SK-N-SH (cell line): ENCODE data around the gene CFAP68. TPM values are rescaled to one million over a fixed set of nuclear protein-coding genes. Genes with fewer than 3 reads are reported as not detected.

Experiments
- CTCF ChIA-PET: fragments of 300-600, 350-600 bp; formaldehyde crosslinking; extraction: SDS; loops from one replicate; lab custom pipeline; 2021; lab: Yijun Ruan, JAX
- POLR2A ChIA-PET: fragments of 350-600 bp; sonication (Branson Sonifier 250); formaldehyde crosslinking; extraction: SDS; loops from one replicate; lab custom pipeline; 2020; ENCODE audit warnings: antibody characterized with exemption, inconsistent platforms; lab: Yijun Ruan, JAX
- DNase-seq: peaks from one replicate; pipeline ENCODE4 v3.0.0; 2012
- H2AFZ ChIP-seq: fragments of 200-600 bp; sonication (generic); 2 replicates; pipeline ENCODE4 v1.8.1; 2016; ENCODE audit warnings: antibody characterized with exemption, mild to moderate bottlenecking, low read depth
- H3F3A ChIP-seq: fragments of 200-600 bp; sonication (generic); replicated peaks from 2 replicates; pipeline ENCODE3; 2016; ENCODE audit warnings: antibody characterized with exemption, mild to moderate bottlenecking; ENCODE audit not compliant: insufficient read depth
- H3K27ac ChIP-seq, 2 experiments: fragments of 200-500 bp in 1 of 2; fragments of 200-600 bp in 1 of 2; sonication (Bioruptor generic) in 1 of 2; sonication (generic), shearing (Covaris generic) in 1 of 2; 2 replicates each; pipeline versions ENCODE4 v1.5.1 to v1.6.1; 2014 to 2016; ENCODE audit warnings: low read depth in 2 of 2, inconsistent platforms in 1 of 2, low read length in 1 of 2, mild to moderate bottlenecking in 1 of 2, mixed read lengths in 1 of 2
- H3K27me3 ChIP-seq: fragments of 200-600 bp; sonication (generic), shearing (Covaris generic); 2 replicates; pipeline ENCODE4 v1.6.1; 2016; ENCODE audit warnings: mixed run types; ENCODE audit not compliant: insufficient read depth
- H3K36me3 ChIP-seq, 2 experiments: fragments of 200-500 bp in 1 of 2; fragments of 200-600 bp in 1 of 2; sonication (Bioruptor generic) in 1 of 2; sonication (generic) in 1 of 2; replicated peaks in 1 of 2; 2 replicates each; pipeline versions ENCODE3 to v1.5.1; 2014 to 2016; ENCODE audit warnings: low read length in 1 of 2, mild to moderate bottlenecking in 1 of 2; ENCODE audit not compliant: insufficient read depth in 2 of 2, control insufficient read depth in 1 of 2
- H3K4me1 ChIP-seq, 2 experiments: fragments of 200-500 bp in 1 of 2; fragments of 200-600 bp in 1 of 2; sonication (Bioruptor generic) in 1 of 2; sonication (generic), shearing (Covaris generic) in 1 of 2; 2 replicates each; pipeline versions ENCODE4 v1.5.1 to v1.6.1; 2014 to 2016; ENCODE audit warnings: low read depth in 1 of 2, low read length in 1 of 2, mixed run types in 1 of 2; ENCODE audit not compliant: insufficient read depth in 2 of 2, control insufficient read depth in 1 of 2
- H3K4me2 ChIP-seq: fragments of 200-600 bp; sonication (generic), shearing (Covaris generic); 2 replicates; pipeline ENCODE4 v1.6.1; 2017; ENCODE audit warnings: mixed run types
- H3K4me3 ChIP-seq, 2 experiments: fragments of 200-500 bp in 1 of 2; fragments of 200-600 bp in 1 of 2; sonication (Bioruptor generic) in 1 of 2; sonication (generic), shearing (Covaris generic) in 1 of 2; 2 replicates each; pipeline versions ENCODE4 v1.5.1 to v1.8.1; 2014 to 2016; ENCODE audit warnings: low read depth in 2 of 2, inconsistent platforms in 1 of 2, low read length in 1 of 2, mild to moderate bottlenecking in 1 of 2, mixed read lengths in 1 of 2, moderate library complexity in 1 of 2
- H3K79me2 ChIP-seq: fragments of 200-600 bp; sonication (generic); 2 replicates; pipeline ENCODE4 v1.8.1; 2017; ENCODE audit warnings: mild to moderate bottlenecking; ENCODE audit not compliant: insufficient read depth
- H3K9ac ChIP-seq: fragments of 200-600 bp; sonication (generic); 2 replicates; pipeline ENCODE4 v1.6.1; 2017; ENCODE audit warnings: mixed run types
- H3K9me2 ChIP-seq: fragments of 200-600 bp; sonication (generic); 2 replicates; pipeline ENCODE4 v1.6.1; 2017; ENCODE audit warnings: mixed run types
- H3K9me3 ChIP-seq: fragments of 200-600 bp; sonication (generic); 2 replicates; pipeline ENCODE4 v1.6.1; 2017; ENCODE audit warnings: mixed run types, mild to moderate bottlenecking, moderate library complexity
- H4K20me1 ChIP-seq: fragments of 200-600 bp; sonication (generic); 2 replicates; pipeline ENCODE4 v1.6.1; 2017; ENCODE audit warnings: mild to moderate bottlenecking, mixed run types; ENCODE audit not compliant: insufficient read depth
- CHD2 ChIP-seq: fragments of 150-350 bp; IDR thresholded peaks from 2 replicates; pipeline ENCODE4 v1.6.1; 2018; ENCODE audit warnings: low read length; ENCODE audit not compliant: partially characterized antibody
- ELF1 ChIP-seq: IDR thresholded peaks from 2 replicates; pipeline ENCODE4 v1.4.0; 2012
- EP300 ChIP-seq, 2 experiments: IDR thresholded peaks; 2 replicates each; pipeline versions ENCODE4 v1.4.0 to v1.6.1; 2012; ENCODE audit warnings: borderline replicate concordance in 1 of 2, low read depth in 1 of 2, low read length in 1 of 2
- EZH2phosphoT487 ChIP-seq: fragments of 200-600 bp; sonication (generic); IDR thresholded peaks from 2 replicates; pipeline ENCODE4 v1.6.1; 2017; ENCODE audit warnings: low read depth, mixed run types, mild to moderate bottlenecking, antibody characterized with exemption, moderate library complexity, borderline replicate concordance
- FOSL2 ChIP-seq: IDR thresholded peaks from 2 replicates; pipeline ENCODE4 v1.4.0; 2012; ENCODE audit warnings: low read depth, mild to moderate bottlenecking, moderate library complexity, borderline replicate concordance
- GABPA ChIP-seq: IDR thresholded peaks from 2 replicates; pipeline ENCODE4 v1.4.0; 2012; ENCODE audit warnings: low read depth, mild to moderate bottlenecking
- JUND ChIP-seq: IDR thresholded peaks from 2 replicates; pipeline ENCODE4 v1.4.0; 2012
- MEF2A ChIP-seq: IDR thresholded peaks from 2 replicates; pipeline ENCODE4 v1.4.0; 2012; ENCODE audit warnings: low read depth, borderline replicate concordance
- MXI1 ChIP-seq: IDR thresholded peaks from 2 replicates; pipeline ENCODE4 v1.6.1; 2012; ENCODE audit warnings: mild to moderate bottlenecking, low read depth, low read length, improper control_type of control experiment
- POLR2AphosphoS5 ChIP-seq: IDR thresholded peaks from 2 replicates; pipeline ENCODE4 v1.6.1; 2012; ENCODE audit warnings: low read depth, low read length
- RAD21 ChIP-seq: IDR thresholded peaks from 2 replicates; pipeline ENCODE4 v1.6.1; 2012; ENCODE audit warnings: mild to moderate bottlenecking, low read length
- RFX5 ChIP-seq: IDR thresholded peaks from 2 replicates; pipeline ENCODE4 v1.6.1; 2012; ENCODE audit warnings: mild to moderate bottlenecking, improper control_type of control experiment, low read length
- SIN3A ChIP-seq: IDR thresholded peaks from 2 replicates; pipeline ENCODE4 v1.6.1; 2012; ENCODE audit warnings: low read depth, mild to moderate bottlenecking, low read length, moderate library complexity, borderline replicate concordance
- TAF1 ChIP-seq: IDR thresholded peaks from 2 replicates; pipeline ENCODE4 v1.6.1; 2012; ENCODE audit warnings: low read depth, mild to moderate bottlenecking, low read length, moderate library complexity, borderline replicate concordance
- TCF12 ChIP-seq: IDR thresholded peaks from 2 replicates; pipeline ENCODE4 v1.4.0; 2012
- YY1 ChIP-seq: IDR thresholded peaks from 2 replicates; pipeline ENCODE4 v1.4.0; 2012; ENCODE audit warnings: low read depth, mild to moderate bottlenecking
- WGBS: methylation state at CpG from one replicate; pipeline ENCODE4 v1.1.6; 2017; ENCODE audit warnings: low lambda C conversion rate; 5-methylcytosine and 5-hydroxymethylcytosine counted together
- polyA plus RNA-seq, 3 experiments: library from polyadenylated mRNA; depleted of rRNA; stranded (reverse); fragments of >200 nt; gene quantifications; 2 replicates each; pipeline ENCODE4 v1.2.3, GENCODE V29; 2012
- TF ChIP-seq, protein P1 (sequence below): IDR thresholded peaks from 2 replicates; pipeline ENCODE4; 2012
- TF ChIP-seq, protein P2 (sequence below): IDR thresholded peaks from 2 replicates; pipeline ENCODE4 v1.6.1; 2012; ENCODE audit warnings: mild to moderate bottlenecking, low read depth, low read length, moderate library complexity
- TF ChIP-seq, protein P3 (sequence below): fragments of 150-350 bp; IDR thresholded peaks from 2 replicates; pipeline ENCODE4 v1.6.1; 2017; ENCODE audit warnings: antibody characterized with exemption, low read length, low read depth, borderline replicate concordance
- TF ChIP-seq, protein P4 (sequence below): fragments of 200-600 bp; sonication (generic); IDR thresholded peaks from 2 replicates; pipeline ENCODE4 v1.6.1; 2017; ENCODE audit warnings: antibody characterized with exemption, mild to moderate bottlenecking, moderate library complexity

The CFAP68 gene
- polyA plus RNA-seq, 1 of the 3 experiments (the other 2 are of a cell fraction) = 61.2 TPM

DNA sequence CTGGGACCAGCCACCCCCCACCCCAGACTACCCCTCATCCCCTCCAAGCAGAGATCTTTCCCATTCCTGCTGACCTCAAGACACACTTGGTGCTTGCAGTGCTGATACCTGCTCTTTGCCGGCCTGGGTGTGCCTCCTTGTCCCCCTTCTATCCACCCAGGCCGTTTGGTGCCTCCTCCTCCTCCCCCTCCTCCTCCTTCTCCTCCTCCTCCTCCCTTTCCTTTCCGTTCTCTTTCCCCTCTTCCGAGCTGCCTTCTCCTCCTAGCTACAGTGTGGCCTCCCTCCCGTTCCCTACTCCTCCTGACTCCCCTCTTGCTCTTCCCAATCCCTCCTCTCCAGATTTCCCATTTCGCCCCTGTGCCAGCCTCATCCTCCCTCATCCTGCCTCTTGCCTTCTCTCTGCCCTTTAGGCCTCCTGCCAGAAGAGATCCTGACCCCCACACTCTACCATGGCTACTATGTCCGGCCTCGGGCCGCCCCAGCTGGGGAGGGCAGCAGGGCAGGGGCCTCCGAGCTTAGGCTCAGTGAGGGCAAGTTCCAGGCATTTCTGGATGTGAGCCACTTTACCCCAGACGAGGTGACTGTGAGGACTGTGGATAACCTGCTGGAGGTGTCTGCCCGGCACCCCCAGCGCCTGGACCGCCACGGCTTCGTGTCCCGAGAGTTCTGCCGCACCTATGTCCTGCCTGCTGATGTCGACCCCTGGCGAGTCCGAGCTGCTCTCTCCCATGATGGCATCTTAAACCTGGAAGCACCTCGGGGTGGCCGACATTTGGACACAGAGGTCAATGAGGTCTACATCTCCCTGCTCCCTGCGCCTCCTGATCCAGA is 33.9 kb downstream of the CFAP68 start:
- WGBS = 69% methylated on average over 12 of the region's 24 CpGs
- H3K9me2 ChIP-seq = no peaks in the 10 kb centered on the region
- no peak for TF ChIP-seq TAF1
- TF ChIP-seq RAD21 = no peak
- TF ChIP-seq EZH2phosphoT487 = no peak
- TF ChIP-seq MEF2A = no peak
- TF ChIP-seq MXI1 = no peak
- TF ChIP-seq FOSL2 = no peak
- no peak for TF ChIP-seq ELF1
- TF ChIP-seq, protein P1, sequence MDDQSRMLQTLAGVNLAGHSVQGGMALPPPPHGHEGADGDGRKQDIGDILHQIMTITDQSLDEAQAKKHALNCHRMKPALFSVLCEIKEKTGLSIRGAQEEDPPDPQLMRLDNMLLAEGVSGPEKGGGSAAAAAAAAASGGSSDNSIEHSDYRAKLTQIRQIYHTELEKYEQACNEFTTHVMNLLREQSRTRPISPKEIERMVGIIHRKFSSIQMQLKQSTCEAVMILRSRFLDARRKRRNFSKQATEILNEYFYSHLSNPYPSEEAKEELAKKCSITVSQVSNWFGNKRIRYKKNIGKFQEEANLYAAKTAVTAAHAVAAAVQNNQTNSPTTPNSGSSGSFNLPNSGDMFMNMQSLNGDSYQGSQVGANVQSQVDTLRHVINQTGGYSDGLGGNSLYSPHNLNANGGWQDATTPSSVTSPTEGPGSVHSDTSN = no peak
- no peak for TF ChIP-seq YY1
- TF ChIP-seq SIN3A = no peak
- TF ChIP-seq CHD2 = no peak
- TF ChIP-seq GABPA = no peak
- H3K27ac ChIP-seq = no peak overlapping the region
- H3K9me3 ChIP-seq = no peaks in the 10 kb centered on the region
- ChIA-PET CTCF (interaction anchor here (1.0 to 1.3 kb wide), 3 partner anchors 11 to 367 kb away, joined by 3 to 5 read pairs (median 3); no protein-coding TSS in a partner anchor), POLR2A (no interaction called here)
- H2AFZ ChIP-seq = no peak overlapping the region
- no peaks in the 10 kb centered on the region for H3F3A ChIP-seq
- DNase-seq = no peak
- H3K9ac ChIP-seq = no peak overlapping the region
- no peak overlapping the region for H3K4me3 ChIP-seq
- H3K27me3 ChIP-seq = no peaks in the 10 kb centered on the region
- no peaks in the 10 kb centered on the region for H4K20me1 ChIP-seq
- H3K4me2 ChIP-seq = no peak overlapping the region
- H3K79me2 ChIP-seq = no peaks in the 10 kb centered on the region
- H3K36me3 ChIP-seq = no peaks in the 10 kb centered on the region
- peaks cover 6 to 7% of the 10 kb centered on the region in 2 experiments; a peak in 2 of 4 replicates for H3K4me1 ChIP-seq

DNA sequence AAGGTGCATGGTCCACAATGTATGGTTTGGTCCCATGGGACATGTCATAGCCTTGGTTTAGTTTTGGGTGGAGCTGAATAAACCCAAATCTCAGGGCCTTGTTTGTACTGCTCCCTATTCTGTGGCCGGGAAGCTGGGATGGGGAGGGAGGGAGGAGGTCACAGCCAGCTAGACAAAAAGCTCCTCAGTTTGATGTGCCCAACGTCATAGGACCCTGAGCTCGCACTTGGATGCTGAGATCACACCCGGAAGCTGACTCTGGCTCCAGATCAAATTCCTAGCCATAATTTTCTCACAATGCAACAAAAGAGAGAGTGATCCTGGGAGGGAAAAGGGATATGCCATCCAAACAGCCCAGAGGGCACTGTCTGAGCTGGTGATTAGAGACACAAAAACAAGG is 34.7 kb downstream of the CFAP68 start:
- Histone ChIP-seq H3K4me3 (no peak overlapping the region), H4K20me1 (no peaks in the 10 kb centered on the region), H3K9ac (no peak overlapping the region), H3K4me2 (no peak overlapping the region), H3K9me2 (no peaks in the 10 kb centered on the region), H3F3A (no peaks in the 10 kb centered on the region), H3K9me3 (no peaks in the 10 kb centered on the region), H3K27ac (0 out of 4 replicates have a peak overlapping the region, but pooled peaks of 1 of the 2 experiments have one; percentile 18), H3K27me3 (no peaks in the 10 kb centered on the region), H2AFZ (peak overlapping the region; percentile 27; the same call in 1 of the 2 replicates), H3K79me2 (no peaks in the 10 kb centered on the region), H3K36me3 (no peaks in the 10 kb centered on the region), H3K4me1 (peaks cover 6 to 7% of the 10 kb centered on the region in 2 experiments; a peak in 2 of 4 replicates)
- no peak for DNase-seq
- WGBS = 64% methylated on average over 4 of the region's 4 CpGs
- POLR2A ChIA-PET = interaction anchor here (1.0 to 1.4 kb wide), 2 partner anchors 12 to 43 kb away, joined by 3 read pairs; partner anchors contain the start of gene ALG9
- CTCF ChIA-PET = interaction anchor here (1.0 to 1.3 kb wide), 3 partner anchors 12 to 366 kb away, joined by 3 to 5 read pairs (median 3); no protein-coding TSS in a partner anchor
- TF ChIP-seq POLR2AphosphoS5 (no peak), TAF1 (no peak), EP300 (IDR thresholded peaks at IDR 0.05; ENCODE audit: borderline replicate concordance in 1 of 2, low read depth in 1 of 2, low read length in 1 of 2) (no peak), TCF12 (no peak), RFX5 (no peak), EZH2phosphoT487 (no peak), RAD21 (no peak), JUND (no peak)
- TF ChIP-seq, protein P2, sequence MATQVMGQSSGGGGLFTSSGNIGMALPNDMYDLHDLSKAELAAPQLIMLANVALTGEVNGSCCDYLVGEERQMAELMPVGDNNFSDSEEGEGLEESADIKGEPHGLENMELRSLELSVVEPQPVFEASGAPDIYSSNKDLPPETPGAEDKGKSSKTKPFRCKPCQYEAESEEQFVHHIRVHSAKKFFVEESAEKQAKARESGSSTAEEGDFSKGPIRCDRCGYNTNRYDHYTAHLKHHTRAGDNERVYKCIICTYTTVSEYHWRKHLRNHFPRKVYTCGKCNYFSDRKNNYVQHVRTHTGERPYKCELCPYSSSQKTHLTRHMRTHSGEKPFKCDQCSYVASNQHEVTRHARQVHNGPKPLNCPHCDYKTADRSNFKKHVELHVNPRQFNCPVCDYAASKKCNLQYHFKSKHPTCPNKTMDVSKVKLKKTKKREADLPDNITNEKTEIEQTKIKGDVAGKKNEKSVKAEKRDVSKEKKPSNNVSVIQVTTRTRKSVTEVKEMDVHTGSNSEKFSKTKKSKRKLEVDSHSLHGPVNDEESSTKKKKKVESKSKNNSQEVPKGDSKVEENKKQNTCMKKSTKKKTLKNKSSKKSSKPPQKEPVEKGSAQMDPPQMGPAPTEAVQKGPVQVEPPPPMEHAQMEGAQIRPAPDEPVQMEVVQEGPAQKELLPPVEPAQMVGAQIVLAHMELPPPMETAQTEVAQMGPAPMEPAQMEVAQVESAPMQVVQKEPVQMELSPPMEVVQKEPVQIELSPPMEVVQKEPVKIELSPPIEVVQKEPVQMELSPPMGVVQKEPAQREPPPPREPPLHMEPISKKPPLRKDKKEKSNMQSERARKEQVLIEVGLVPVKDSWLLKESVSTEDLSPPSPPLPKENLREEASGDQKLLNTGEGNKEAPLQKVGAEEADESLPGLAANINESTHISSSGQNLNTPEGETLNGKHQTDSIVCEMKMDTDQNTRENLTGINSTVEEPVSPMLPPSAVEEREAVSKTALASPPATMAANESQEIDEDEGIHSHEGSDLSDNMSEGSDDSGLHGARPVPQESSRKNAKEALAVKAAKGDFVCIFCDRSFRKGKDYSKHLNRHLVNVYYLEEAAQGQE = no peak
- TF ChIP-seq, protein P3, sequence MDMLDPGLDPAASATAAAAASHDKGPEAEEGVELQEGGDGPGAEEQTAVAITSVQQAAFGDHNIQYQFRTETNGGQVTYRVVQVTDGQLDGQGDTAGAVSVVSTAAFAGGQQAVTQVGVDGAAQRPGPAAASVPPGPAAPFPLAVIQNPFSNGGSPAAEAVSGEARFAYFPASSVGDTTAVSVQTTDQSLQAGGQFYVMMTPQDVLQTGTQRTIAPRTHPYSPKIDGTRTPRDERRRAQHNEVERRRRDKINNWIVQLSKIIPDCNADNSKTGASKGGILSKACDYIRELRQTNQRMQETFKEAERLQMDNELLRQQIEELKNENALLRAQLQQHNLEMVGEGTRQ = no peak
- TF ChIP-seq, protein P4, sequence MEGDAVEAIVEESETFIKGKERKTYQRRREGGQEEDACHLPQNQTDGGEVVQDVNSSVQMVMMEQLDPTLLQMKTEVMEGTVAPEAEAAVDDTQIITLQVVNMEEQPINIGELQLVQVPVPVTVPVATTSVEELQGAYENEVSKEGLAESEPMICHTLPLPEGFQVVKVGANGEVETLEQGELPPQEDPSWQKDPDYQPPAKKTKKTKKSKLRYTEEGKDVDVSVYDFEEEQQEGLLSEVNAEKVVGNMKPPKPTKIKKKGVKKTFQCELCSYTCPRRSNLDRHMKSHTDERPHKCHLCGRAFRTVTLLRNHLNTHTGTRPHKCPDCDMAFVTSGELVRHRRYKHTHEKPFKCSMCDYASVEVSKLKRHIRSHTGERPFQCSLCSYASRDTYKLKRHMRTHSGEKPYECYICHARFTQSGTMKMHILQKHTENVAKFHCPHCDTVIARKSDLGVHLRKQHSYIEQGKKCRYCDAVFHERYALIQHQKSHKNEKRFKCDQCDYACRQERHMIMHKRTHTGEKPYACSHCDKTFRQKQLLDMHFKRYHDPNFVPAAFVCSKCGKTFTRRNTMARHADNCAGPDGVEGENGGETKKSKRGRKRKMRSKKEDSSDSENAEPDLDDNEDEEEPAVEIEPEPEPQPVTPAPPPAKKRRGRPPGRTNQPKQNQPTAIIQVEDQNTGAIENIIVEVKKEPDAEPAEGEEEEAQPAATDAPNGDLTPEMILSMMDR = no peak
